EL (cell line): ENCODE measurements around the gene FAM174B.

ENCODE experiments used
- DNase-seq: peaks from one replicate; pipeline ENCODE4 v3.0.0-alpha.2; 2016

FAM174B gene

GRCh38 chr15:92664178-92664900, 8.8 kb upstream of the FAM174B start:
- DNase-seq: no peak

- DNase-seq: no peak
Observed at GRCh38 chr15:92663250-92663951, 7.8 kb upstream of the FAM174B start.

GRCh38 chr15:92662762-92663161, 7.2 kb upstream of the FAM174B start:
- no peak for DNase-seq

- DNase-seq: no peak
Observed at GRCh38 chr15:92661956-92662355, 6.4 kb upstream of the FAM174B start.

GRCh38 chr15:92661069-92661468, 5.5 kb upstream of the FAM174B start:
- DNase-seq: no peak

GRCh38 chr15:92657486-92657885, 1.9 kb upstream of the FAM174B start:
- DNase-seq: no peak

GRCh38 chr15:92656089-92656488, 514 bp upstream of the FAM174B start:
- no peak for DNase-seq

GRCh38 chr15:92654662-92655061, 913 bp downstream of the FAM174B start:
- no peak for DNase-seq

GRCh38 chr15:92653836-92654539, 1.6 kb downstream of the FAM174B start:
- DNase-seq: no peak

- DNase-seq: no peak
Observed at GRCh38 chr15:92653366-92653765, 2.2 kb downstream of the FAM174B start.

GRCh38 chr15:92652576-92652966, 3.0 kb downstream of the FAM174B start:
- no peak for DNase-seq

GRCh38 chr15:92651877-92652575, 3.5 kb downstream of the FAM174B start:
- no peak for DNase-seq

- no peak for DNase-seq
Observed at GRCh38 chr15:92650966-92651365, 4.6 kb downstream of the FAM174B start.

- DNase-seq: no peak
Observed at GRCh38 chr15:92650256-92650655, 5.3 kb downstream of the FAM174B start.

- DNase-seq: no peak
Observed at GRCh38 chr15:92648190-92648875, 7.2 kb downstream of the FAM174B start.

GRCh38 chr15:92647467-92648163, 8.0 kb downstream of the FAM174B start:
- no peak for DNase-seq

- no peak for DNase-seq
Observed at GRCh38 chr15:92646216-92646615, 9.4 kb downstream of the FAM174B start.

GRCh38 chr15:92645731-92646130, 9.8 kb downstream of the FAM174B start:
- DNase-seq: no peak

- DNase-seq: no peak
Observed at GRCh38 chr15:92645051-92645631, 10.4 kb downstream of the FAM174B start.

GRCh38 chr15:92643849-92644815, 11.4 kb downstream of the FAM174B start:
- DNase-seq: no peak
